Measurements from ENCODE around the gene UBA5.

DNA sequence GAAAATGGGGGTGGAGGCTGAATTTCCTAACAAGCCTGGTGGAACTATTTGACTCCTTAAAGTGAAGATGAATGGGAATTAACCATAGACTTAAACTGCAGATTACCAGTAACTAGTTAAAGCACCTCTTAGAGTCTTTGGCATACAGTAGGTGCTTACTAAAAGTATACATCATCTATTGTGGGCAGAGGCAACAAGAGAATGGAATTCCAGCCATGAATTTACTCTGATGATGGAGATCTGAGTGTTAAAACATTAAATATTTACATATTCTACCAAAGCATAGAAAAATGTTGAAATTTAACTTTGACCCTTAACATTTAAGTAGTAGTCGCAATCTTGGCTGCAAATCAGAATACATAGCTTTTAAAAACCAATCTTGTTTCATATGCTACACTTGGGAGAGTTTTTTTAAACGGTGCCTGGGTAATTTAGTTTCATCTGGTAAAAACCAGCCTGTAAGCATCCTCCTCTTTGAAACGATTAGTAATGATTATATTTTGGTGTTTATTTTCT, 5.2 kb downstream of the UBA5 start:
- TF ChIP-seq, protein P1, sequence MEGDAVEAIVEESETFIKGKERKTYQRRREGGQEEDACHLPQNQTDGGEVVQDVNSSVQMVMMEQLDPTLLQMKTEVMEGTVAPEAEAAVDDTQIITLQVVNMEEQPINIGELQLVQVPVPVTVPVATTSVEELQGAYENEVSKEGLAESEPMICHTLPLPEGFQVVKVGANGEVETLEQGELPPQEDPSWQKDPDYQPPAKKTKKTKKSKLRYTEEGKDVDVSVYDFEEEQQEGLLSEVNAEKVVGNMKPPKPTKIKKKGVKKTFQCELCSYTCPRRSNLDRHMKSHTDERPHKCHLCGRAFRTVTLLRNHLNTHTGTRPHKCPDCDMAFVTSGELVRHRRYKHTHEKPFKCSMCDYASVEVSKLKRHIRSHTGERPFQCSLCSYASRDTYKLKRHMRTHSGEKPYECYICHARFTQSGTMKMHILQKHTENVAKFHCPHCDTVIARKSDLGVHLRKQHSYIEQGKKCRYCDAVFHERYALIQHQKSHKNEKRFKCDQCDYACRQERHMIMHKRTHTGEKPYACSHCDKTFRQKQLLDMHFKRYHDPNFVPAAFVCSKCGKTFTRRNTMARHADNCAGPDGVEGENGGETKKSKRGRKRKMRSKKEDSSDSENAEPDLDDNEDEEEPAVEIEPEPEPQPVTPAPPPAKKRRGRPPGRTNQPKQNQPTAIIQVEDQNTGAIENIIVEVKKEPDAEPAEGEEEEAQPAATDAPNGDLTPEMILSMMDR (IDR thresholded peaks at IDR 0.05 in 8 of 11, conservative IDR thresholded peaks at IDR 0.05 in 3 of 11): no peak
- TF ChIP-seq POLR2A (IDR thresholded peaks at IDR 0.05) (no peak), POLR2AphosphoS5 (IDR thresholded peaks at IDR 0.05) (no peak)

Data from spleen (tissue), 7 donors.